ENCODE measurements around the gene SELENOS.

SELENOS gene

DNA sequence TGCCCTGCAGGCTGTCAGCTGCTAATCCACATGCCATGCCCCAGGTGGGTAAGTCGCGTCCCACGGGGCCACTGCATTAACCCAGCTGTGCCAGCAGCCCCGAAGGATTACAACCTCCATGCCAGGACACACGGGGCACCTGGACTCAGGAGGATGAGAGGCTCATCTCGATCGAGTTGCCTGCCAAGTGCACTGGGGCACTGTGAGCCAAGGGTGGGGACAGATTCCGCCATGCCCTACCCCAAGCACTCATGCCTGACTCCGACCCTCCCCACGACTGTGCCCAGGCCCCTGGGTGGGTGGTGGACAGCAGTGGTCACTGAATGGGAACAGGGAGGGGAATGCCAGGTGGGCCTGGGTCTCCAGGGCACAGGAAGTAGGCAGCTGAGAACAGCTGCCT, 38.5 kb upstream of the SELENOS start:
- DNase-seq (ENCODE audit: low spot score in 2 of 2), result no peak
- no peaks in the 10 kb centered on the region for H3K36me3 Mint-ChIP-seq
- H3K27ac Mint-ChIP-seq, result no peak overlapping the region
- H3K4me3 Mint-ChIP-seq, result no peak overlapping the region
- peaks cover 7% of the 10 kb centered on the region for H3K4me1 Mint-ChIP-seq
- H3K9me3 Mint-ChIP-seq, result no peaks in the 10 kb centered on the region
- ATAC-seq, result no peak

DNA sequence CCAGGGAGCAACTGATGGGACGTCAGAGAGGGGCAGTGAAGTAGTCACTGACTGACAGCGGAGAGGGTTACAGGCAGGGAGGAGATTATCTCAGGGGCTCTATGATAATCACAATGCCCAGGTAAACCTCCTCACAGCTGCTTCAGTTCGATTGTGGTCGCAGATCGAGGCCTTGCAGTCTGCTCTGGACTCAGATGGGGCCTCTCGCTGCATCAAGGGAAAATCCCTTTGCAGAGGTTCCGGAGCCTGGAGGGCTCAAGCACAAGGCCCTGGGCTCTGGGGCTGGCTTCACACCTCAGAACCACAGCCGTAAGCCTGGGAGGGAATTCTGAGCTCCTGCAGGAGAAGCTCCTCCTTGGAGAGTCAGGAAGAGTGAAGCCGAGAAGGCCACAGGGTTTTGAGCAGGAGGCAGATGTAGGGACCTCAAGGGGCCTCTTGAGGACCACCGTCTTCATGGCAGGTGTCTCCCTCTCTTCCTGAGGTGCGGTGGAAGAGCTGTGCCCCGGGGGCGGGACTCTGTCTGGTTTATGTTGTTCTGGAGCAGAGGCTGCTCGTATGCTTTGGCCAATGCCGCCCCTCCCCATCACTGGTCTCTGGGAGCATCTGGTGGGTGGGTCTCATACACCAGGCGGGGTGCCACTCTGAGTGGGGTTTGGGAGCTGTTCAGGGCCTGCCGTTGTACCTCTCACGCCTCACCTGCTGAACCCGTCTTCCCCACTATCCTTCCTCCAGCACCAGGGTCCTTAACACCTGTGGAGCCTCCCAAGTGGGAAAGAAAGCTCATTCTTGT, 37.2 kb upstream of the SELENOS start:
- DNase-seq (ENCODE audit: low spot score in 2 of 2) (no peak), ATAC-seq (no peak)
- H3K27ac Mint-ChIP-seq, result no peak overlapping the region
- no peaks in the 10 kb centered on the region for H3K9me3 Mint-ChIP-seq
- no peak overlapping the region for H3K4me3 Mint-ChIP-seq
- no peaks in the 10 kb centered on the region for H3K36me3 Mint-ChIP-seq
- no peaks in the 10 kb centered on the region for H3K4me1 Mint-ChIP-seq

DNA sequence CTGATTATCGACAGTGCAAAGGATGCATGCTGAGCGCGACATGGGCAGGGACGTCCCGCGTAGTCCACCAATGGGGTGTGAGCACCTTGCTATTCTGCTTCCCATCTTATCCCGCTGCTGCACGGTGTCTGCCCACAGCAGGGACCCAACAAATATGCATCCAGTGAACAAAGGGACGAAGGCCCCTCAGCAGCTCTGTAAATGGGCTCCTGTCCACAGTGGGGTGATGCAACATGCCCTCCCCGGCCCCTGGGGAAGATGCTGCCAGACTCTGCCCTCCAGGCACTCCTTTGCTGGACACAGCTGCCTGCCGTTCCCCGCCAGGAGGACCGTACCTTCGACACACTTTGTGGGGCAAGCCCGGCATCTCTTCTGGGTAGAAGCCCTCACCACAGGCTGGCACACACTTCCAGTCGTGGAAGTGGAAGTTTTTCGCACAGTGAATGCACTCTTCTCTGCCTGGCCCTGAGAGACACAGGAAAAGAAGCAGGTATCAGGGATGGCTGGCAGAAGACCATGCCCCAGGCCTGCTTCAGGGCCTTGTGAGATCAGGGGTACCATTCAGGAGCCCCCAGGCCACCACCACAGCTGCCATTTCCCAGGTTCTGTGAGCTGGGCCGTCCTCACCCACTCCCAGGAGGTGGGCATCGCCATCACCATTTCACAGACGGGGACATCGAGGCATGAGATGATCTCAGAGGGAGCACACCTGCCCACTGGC, 35.9 kb upstream of the SELENOS start:
- Mint-ChIP-seq H3K36me3 (no peaks in the 10 kb centered on the region), H3K9me3 (no peaks in the 10 kb centered on the region), H3K27ac (no peak overlapping the region), H3K4me3 (no peak overlapping the region), H3K4me1 (no peaks in the 10 kb centered on the region)
- no peak for ATAC-seq
- DNase-seq (ENCODE audit: low spot score in 2 of 2), result no peak

GRCh38 chr15:101310508-101310907, 33.2 kb upstream of the SELENOS start:
- no peaks in the 10 kb centered on the region for H3K9me3 Mint-ChIP-seq
- no peaks in the 10 kb centered on the region for H3K4me1 Mint-ChIP-seq
- ATAC-seq, result no peak

DNA sequence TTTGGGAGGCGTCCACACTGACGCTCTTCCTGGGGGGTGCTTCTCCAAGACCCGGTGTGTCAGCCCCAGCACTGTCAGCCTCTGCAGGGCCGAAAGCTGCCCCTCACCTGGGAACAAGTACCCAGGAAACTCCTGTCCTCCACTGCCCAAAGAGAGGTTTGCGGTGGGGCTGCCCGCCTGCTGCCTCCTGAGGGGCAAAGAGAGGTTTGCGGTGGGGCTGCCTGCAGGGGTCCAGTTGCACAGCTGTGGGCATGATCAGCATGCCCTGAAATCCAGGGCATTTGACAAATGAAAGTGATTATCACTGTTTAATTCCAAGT, 32.8 kb upstream of the SELENOS start:
- Mint-ChIP-seq H3K36me3 (no peaks in the 10 kb centered on the region), H3K4me3 (no peak overlapping the region), H3K9me3 (no peaks in the 10 kb centered on the region), H3K4me1 (no peaks in the 10 kb centered on the region), H3K27ac (no peak overlapping the region)
- DNase-seq (ENCODE audit: low spot score in 2 of 2) (no peak), ATAC-seq (no peak)

More at GRCh38 chr15:101310508-101310907, 33.2 kb upstream of the SELENOS start:
- H3K4me3 Mint-ChIP-seq, result no peak overlapping the region
- H3K27ac Mint-ChIP-seq, result no peak overlapping the region
- DNase-seq (ENCODE audit: low spot score in 2 of 2), result no peak
- no peaks in the 10 kb centered on the region for H3K36me3 Mint-ChIP-seq

GRCh38 chr15:101309436-101310160, 32.3 kb upstream of the SELENOS start:
- Mint-ChIP-seq H3K27ac (no peak overlapping the region), H3K4me3 (no peak overlapping the region), H3K4me1 (no peaks in the 10 kb centered on the region), H3K36me3 (no peaks in the 10 kb centered on the region), H3K9me3 (no peaks in the 10 kb centered on the region)
- no peak for DNase-seq (ENCODE audit: low spot score in 2 of 2)
- no peak for ATAC-seq

- no peaks in the 10 kb centered on the region for H3K4me1 Mint-ChIP-seq
- no peaks in the 10 kb centered on the region for H3K36me3 Mint-ChIP-seq
- H3K27ac Mint-ChIP-seq, result no peak overlapping the region
- DNase-seq (ENCODE audit: low spot score in 2 of 2), result no peak
- no peak for ATAC-seq
- no peak overlapping the region for H3K4me3 Mint-ChIP-seq
- H3K9me3 Mint-ChIP-seq, result no peaks in the 10 kb centered on the region
Observed at GRCh38 chr15:101308604-101309435, 31.5 kb upstream of the SELENOS start.

GRCh38 chr15:101307897-101308603, 30.8 kb upstream of the SELENOS start:
- H3K4me1 Mint-ChIP-seq, result no peaks in the 10 kb centered on the region
- H3K4me3 Mint-ChIP-seq, result no peak overlapping the region
- DNase-seq (ENCODE audit: low spot score in 2 of 2) (no peak), ATAC-seq (no peak)
- no peaks in the 10 kb centered on the region for H3K9me3 Mint-ChIP-seq
- no peaks in the 10 kb centered on the region for H3K36me3 Mint-ChIP-seq
- no peak overlapping the region for H3K27ac Mint-ChIP-seq

GRCh38 chr15:101307048-101307896, 30.0 kb upstream of the SELENOS start:
- Mint-ChIP-seq H3K27ac (no peak overlapping the region), H3K36me3 (no peaks in the 10 kb centered on the region), H3K4me3 (no peak overlapping the region), H3K4me1 (no peaks in the 10 kb centered on the region), H3K9me3 (no peaks in the 10 kb centered on the region)
- DNase-seq (ENCODE audit: low spot score in 2 of 2), result no peak
- no peak for ATAC-seq

- ATAC-seq (no peak), DNase-seq (ENCODE audit: low spot score in 2 of 2) (no peak)
- H3K9me3 Mint-ChIP-seq, result no peaks in the 10 kb centered on the region
- no peaks in the 10 kb centered on the region for H3K36me3 Mint-ChIP-seq
- H3K4me3 Mint-ChIP-seq, result no peak overlapping the region
- H3K4me1 Mint-ChIP-seq, result no peaks in the 10 kb centered on the region
- no peak overlapping the region for H3K27ac Mint-ChIP-seq
Observed at GRCh38 chr15:101306341-101307047, 29.2 kb upstream of the SELENOS start.

- Mint-ChIP-seq H3K27ac (no peak overlapping the region), H3K36me3 (no peaks in the 10 kb centered on the region), H3K4me3 (no peak overlapping the region), H3K4me1 (no peaks in the 10 kb centered on the region), H3K9me3 (no peaks in the 10 kb centered on the region)
- DNase-seq (ENCODE audit: low spot score in 2 of 2) (no peak), ATAC-seq (no peak)
Observed at GRCh38 chr15:101305820-101306255, 28.6 kb upstream of the SELENOS start.

GRCh38 chr15:101303408-101303807, 26.1 kb upstream of the SELENOS start:
- ATAC-seq (no peak), DNase-seq (ENCODE audit: low spot score in 2 of 2) (no peak)
- no peak overlapping the region for H3K4me3 Mint-ChIP-seq
- H3K4me1 Mint-ChIP-seq, result no peaks in the 10 kb centered on the region
- no peaks in the 10 kb centered on the region for H3K36me3 Mint-ChIP-seq
- no peak overlapping the region for H3K27ac Mint-ChIP-seq
- no peaks in the 10 kb centered on the region for H3K9me3 Mint-ChIP-seq
